Body of pancreas (tissue), 4 donors: ENCODE measurements around the gene RAD51AP2. TPM values are rescaled to one million over a fixed set of nuclear protein-coding genes. Genes with fewer than 3 reads are reported as not detected.

Experiments
- ATAC-seq: fragments of 150-250 bp; one replicate; pipeline ENCODE4 v1.9.1; 2016
- DNase-seq, 4 donors: peaks; one replicate each; pipeline ENCODE4 v3.0.0-alpha.2; 2019
- H3K27ac ChIP-seq, 4 donors: fragments of 200-600 bp; sonication (generic); 1 replicate in 3 of 4; 2 replicates in 1 of 4; pipeline versions ENCODE4 v1.5.1 to v1.6.1; 2016 to 2019; ENCODE audit warnings: mild to moderate bottlenecking in 1 of 4, mixed read lengths in 1 of 4, moderate library complexity in 1 of 4
- H3K27me3 ChIP-seq, 2 donors: fragments of 200-600 bp; sonication (generic); one replicate each; pipeline ENCODE4 v1.6.0; 2016; ENCODE audit warnings: mild to moderate bottlenecking in 1 of 2
- H3K36me3 ChIP-seq, 2 donors: fragments of 200-600 bp; sonication (generic); replicated peaks in 1 of 2; 2 replicates each; pipeline ENCODE4 v1.5.1; 2016; ENCODE audit warnings: low read depth in 2 of 2; ENCODE audit not compliant: insufficient read depth in 1 of 2
- H3K4me1 ChIP-seq: fragments of 200-600 bp; sonication (generic); one replicate; pipeline ENCODE4 v1.6.0; 2016
- H3K4me3 ChIP-seq, 2 donors: fragments of 200-600 bp; sonication (generic); 1 replicate in 1 of 2; 2 replicates in 1 of 2; pipeline ENCODE4 v1.5.1; 2016 to 2019
- H3K9me3 ChIP-seq, 3 donors: fragments of 200-600 bp; sonication (generic); 1 replicate in 2 of 3; 2 replicates in 1 of 3; pipeline ENCODE4 v1.5.1; 2016
- POLR2A ChIP-seq, 3 donors: fragments of 450-650 bp; IDR thresholded peaks; one replicate each; pipeline ENCODE4 v1.6.1; 2016; ENCODE audit warnings: antibody characterized with exemption in 3 of 3, mild to moderate bottlenecking in 2 of 3
- WGBS, 2 donors: methylation state at CpG; one replicate each; pipeline ENCODE4 v1.1.5; 2017; 5-methylcytosine and 5-hydroxymethylcytosine counted together
- intact Hi-C: fragments of 100-400 bp; cut with DNase I; formaldehyde crosslinking; loops from one replicate; pipeline ENCODE4 v1.15.1; 2023
- total RNA-seq, 2 donors: library from RNA; depleted of rRNA; stranded (reverse); fragments of >200 nt; gene quantifications; one replicate each; pipeline ENCODE4 v1.1.0, GENCODE V29; 2016
- TF ChIP-seq, protein P1 (sequence below), 7 experiments: fragments of 450-650 bp in 4 of 7; fragments of 200-600 bp in 3 of 7; sonication (generic) in 3 of 7; IDR thresholded peaks; one replicate each; pipeline ENCODE4 v1.5.1; 2016 to 2019; ENCODE audit warnings: antibody characterized with exemption in 7 of 7

RAD51AP2 gene
- total RNA-seq, 2 donors from 2014 or later = 0.26 TPM; not detected in 1

DNA sequence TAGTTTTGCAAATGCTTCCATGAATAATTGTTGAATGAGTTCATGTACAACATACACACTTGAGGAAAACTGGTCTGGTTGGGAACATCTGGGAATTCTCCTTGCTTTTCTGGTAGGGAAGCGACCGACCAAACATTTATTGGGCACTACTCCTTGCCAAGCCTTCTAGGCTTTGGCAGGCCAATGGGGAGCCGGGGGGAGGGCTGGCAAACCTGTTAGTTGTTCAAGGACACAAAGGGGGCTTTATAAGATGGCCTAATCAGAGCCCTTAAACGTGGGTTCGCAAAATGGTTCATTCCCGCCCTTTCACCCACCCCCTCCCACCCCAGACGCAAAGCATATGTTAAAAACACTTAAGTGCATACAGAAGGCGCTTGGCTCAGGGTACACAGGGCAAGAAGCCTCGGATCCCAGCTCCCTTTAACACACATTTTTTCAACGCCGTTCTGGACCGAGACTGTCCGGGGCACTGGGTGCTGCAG lies 21.4 kb upstream of the RAD51AP2 start:
- DNase-seq (peak; percentile 34 to 75 (median 59)), ATAC-seq (peak; percentile 47)
- intact Hi-C loops = no loop called here
- H3K36me3 ChIP-seq = no peaks in the 10 kb centered on the region
- 4 to 5% methylated on average over 9 to 13 of the region's 13 CpGs for whole genome bisulfite sequencing, 2 donors
- peak overlapping the region; percentile 51 to 92 (median 82) for H3K27ac ChIP-seq
- H3K4me1 ChIP-seq = peaks cover 24% of the 10 kb centered on the region
- TF ChIP-seq POLR2A (IDR thresholded peaks at IDR 0.05) = no peak
- TF ChIP-seq, protein P1, sequence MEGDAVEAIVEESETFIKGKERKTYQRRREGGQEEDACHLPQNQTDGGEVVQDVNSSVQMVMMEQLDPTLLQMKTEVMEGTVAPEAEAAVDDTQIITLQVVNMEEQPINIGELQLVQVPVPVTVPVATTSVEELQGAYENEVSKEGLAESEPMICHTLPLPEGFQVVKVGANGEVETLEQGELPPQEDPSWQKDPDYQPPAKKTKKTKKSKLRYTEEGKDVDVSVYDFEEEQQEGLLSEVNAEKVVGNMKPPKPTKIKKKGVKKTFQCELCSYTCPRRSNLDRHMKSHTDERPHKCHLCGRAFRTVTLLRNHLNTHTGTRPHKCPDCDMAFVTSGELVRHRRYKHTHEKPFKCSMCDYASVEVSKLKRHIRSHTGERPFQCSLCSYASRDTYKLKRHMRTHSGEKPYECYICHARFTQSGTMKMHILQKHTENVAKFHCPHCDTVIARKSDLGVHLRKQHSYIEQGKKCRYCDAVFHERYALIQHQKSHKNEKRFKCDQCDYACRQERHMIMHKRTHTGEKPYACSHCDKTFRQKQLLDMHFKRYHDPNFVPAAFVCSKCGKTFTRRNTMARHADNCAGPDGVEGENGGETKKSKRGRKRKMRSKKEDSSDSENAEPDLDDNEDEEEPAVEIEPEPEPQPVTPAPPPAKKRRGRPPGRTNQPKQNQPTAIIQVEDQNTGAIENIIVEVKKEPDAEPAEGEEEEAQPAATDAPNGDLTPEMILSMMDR (IDR thresholded peaks at IDR 0.05) = no peak
- peak overlapping the region; percentile 36 to 43 for H3K4me3 ChIP-seq
- peaks cover 0 to 7% of the 10 kb centered on the region in 2 donors for H3K27me3 ChIP-seq
- H3K9me3 ChIP-seq = no peaks in the 10 kb centered on the region

DNA sequence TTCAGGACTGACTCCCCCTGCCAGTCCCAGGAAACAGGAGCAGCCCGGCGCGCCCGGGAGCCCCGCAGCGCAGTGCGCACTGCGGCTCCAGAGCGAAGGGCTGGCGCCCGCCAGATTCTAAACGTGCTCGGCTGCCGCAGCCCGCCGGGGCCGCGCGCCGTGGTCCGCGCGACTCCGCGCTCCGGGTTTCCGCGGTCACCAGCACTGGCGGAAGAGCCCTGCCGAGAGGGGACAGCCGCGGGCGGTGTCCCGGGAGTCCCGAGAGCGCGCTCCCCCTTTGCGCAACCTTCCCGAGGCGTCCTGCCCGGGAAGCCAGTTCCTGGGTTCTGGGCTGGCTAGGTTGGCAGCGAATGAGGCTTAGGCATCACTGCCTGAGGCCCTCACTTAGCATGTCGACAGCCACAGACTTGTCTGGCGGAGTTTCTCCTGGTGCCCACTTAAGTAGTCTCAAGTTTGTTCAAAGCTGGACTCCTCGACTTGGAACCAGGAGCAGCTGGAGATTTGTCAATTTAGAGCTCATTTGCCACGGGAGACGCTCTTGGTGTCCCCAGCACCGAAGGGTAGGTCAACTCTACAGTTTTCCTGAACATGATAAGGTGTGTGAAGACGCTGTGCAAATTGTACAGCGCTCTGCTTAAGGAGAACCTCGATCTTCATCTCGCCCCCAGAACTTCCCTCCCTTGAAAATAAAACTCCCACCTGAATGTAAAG lies 20.8 kb upstream of the RAD51AP2 start:
- Histone ChIP-seq H3K9me3 (no peaks in the 10 kb centered on the region), H3K27me3 (peaks cover 0 to 7% of the 10 kb centered on the region in 2 donors), H3K4me1 (peaks cover 24% of the 10 kb centered on the region), H3K36me3 (no peaks in the 10 kb centered on the region), H3K27ac (peak overlapping the region; percentile 27 to 92 (median 82)), H3K4me3 (peak overlapping the region; percentile 30 to 43)
- intact Hi-C loops = no loop called here
- DNase-seq (peak; percentile 75 to 87 (median 84)), ATAC-seq (peak; percentile 88)
- 1 to 4% methylated on average over 15 to 52 of the region's 52 CpGs for WGBS, 2 donors
- TF ChIP-seq, protein P1 (IDR thresholded peaks at IDR 0.05) = peak in 2 of 7 experiments; percentile 14 to 22
- TF ChIP-seq POLR2A (IDR thresholded peaks at IDR 0.05) = peak; percentile 37 to 87 (median 83)

DNA sequence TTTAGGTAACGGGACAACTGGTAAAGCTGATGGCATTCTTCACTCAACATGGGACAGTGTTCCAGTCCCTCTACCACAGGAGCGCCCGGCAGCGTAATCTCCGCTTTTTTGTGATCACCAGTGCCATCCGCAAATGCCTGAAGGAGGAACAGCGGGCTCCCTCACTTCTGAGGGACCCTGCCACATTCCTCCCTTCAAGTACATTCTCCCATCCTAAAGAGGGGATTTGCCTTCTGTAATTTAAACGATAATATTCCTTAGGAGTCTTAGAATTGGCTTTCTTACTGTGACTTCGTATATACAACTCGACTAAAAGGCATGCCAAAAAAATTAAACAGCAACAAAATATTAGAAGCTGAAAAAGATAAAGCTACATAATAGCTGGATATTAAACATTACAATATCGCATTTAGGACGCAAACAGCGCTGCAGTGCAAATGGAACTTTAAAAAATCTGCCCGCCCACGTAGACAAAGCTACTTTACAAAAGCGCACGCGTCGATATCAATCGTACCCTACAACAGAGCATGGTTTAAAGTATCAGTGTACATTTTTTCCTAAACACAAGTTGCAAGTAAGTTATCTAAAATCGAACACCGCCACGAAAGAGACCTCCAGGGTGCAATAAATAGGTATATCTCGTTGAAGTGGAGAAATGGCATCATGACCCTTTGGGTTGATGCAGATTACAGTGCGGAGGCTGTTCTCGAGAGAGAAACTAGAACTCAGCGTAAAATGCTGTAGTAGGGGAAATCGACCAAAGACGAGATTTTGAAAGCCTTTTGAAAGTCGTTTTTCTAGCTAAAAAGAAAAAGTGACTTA lies 20.0 kb upstream of the RAD51AP2 start:
- ATAC-seq = peak; percentile 12
- Histone ChIP-seq H3K36me3 (no peaks in the 10 kb centered on the region), H3K27me3 (peaks cover 0 to 7% of the 10 kb centered on the region in 2 donors), H3K4me3 (peak overlapping the region; percentile 8 to 30), H3K27ac (peak overlapping the region in 3 of 4 donors; percentile 82 to 92 (median 82)), H3K9me3 (no peaks in the 10 kb centered on the region), H3K4me1 (peaks cover 24% of the 10 kb centered on the region)
- peak in 2 of 4 donors; percentile 6 to 18 for DNase-seq
- intact Hi-C loops = no loop called here
- TF ChIP-seq, protein P1 (IDR thresholded peaks at IDR 0.05) = no peak
- no peak for TF ChIP-seq POLR2A (IDR thresholded peaks at IDR 0.05)
- WGBS, 2 donors = 3 to 4% methylated on average over 30 of the region's 30 CpGs

DNA sequence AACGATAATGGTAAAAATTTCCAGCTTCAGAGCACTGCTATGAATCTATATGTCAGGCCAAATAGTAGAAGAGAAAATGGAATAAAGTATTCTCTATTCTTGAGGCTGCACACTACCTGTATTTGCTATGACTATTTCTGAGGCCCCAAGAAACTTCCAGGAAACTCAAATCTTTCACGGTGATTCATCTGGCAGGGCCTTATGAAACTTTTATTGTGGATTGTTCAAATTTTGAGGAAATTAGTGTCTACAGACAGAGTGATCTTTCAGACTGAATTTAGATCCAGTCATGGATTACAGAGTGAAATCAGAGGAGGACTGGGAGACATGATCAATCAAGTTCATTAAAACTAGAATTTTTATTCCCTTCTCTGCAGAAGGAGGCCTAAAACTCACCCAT lies 18.2 kb upstream of the RAD51AP2 start:
- intact Hi-C loops = no loop called here

More for the DNA sequence above, 18.2 kb upstream of the RAD51AP2 start:
- no peaks in the 10 kb centered on the region for H3K36me3 ChIP-seq
- no peaks in the 10 kb centered on the region for H3K27me3 ChIP-seq
- DNase-seq (no peak), ATAC-seq (no peak)
- TF ChIP-seq POLR2A (IDR thresholded peaks at IDR 0.05) = no peak
- TF ChIP-seq, protein P1 (IDR thresholded peaks at IDR 0.05) = no peak
- no peak overlapping the region for H3K4me3 ChIP-seq
- H3K9me3 ChIP-seq = no peaks in the 10 kb centered on the region
- H3K4me1 ChIP-seq = peaks cover 22% of the 10 kb centered on the region
- H3K27ac ChIP-seq = no peak overlapping the region
- WGBS, 2 donors = 83 to 95% methylated on average over 2 of the region's 2 CpGs
